GM21526 (cell line): ENCODE data around the gene ASMT.
"Not testable (repeated sequence)": the region's sequence is repeated elsewhere in the genome, so short reads cannot be mapped to it uniquely, and the experiment has no call there.

Source experiments
- ATAC-seq: cut with Tn5 transposase; IDR thresholded peaks from one replicate; pipeline ENCODE4 v1.9.1; 2021; ENCODE audit warnings: moderate library complexity; ENCODE audit not compliant: unreplicated experiment, low FRiP score

ASMT gene

GRCh38 chrX:1597345-1598020 lies 17.4 kb upstream of the ASMT start:
- no peak for ATAC-seq

- ATAC-seq: no peak
These were observed 16.6 kb upstream of the ASMT start for GRCh38 chrX:1598021-1598875.

- ATAC-seq: no peak
These were observed 15.7 kb upstream of the ASMT start for GRCh38 chrX:1598876-1599790.

- ATAC-seq: no peak
These were observed 15.0 kb upstream of the ASMT start for GRCh38 chrX:1599791-1600405.

- ATAC-seq: no peak
These were observed 14.3 kb upstream of the ASMT start for GRCh38 chrX:1600406-1601050.

- ATAC-seq: no peak
These were observed 13.7 kb upstream of the ASMT start for GRCh38 chrX:1601051-1601767.

- no peak for ATAC-seq
These were observed 13.1 kb upstream of the ASMT start for GRCh38 chrX:1601768-1602085.

GRCh38 chrX:1602299-1602698 lies 12.6 kb upstream of the ASMT start:
- ATAC-seq: no peak

GRCh38 chrX:1606496-1606895 lies 8.4 kb upstream of the ASMT start:
- no peak for ATAC-seq

- ATAC-seq: no peak
These were observed 5.5 kb upstream of the ASMT start for GRCh38 chrX:1609311-1609710.

- ATAC-seq: no peak
These were observed 5.1 kb upstream of the ASMT start for GRCh38 chrX:1609762-1610161.

- no peak for ATAC-seq
These were observed 4.7 kb upstream of the ASMT start for GRCh38 chrX:1610166-1610565.

- ATAC-seq: no peak
These were observed 4.1 kb upstream of the ASMT start for GRCh38 chrX:1610736-1611135.

- no peak for ATAC-seq
These were observed 2.1 kb upstream of the ASMT start for GRCh38 chrX:1612641-1613286.

GRCh38 chrX:1618689-1619088 lies 3.8 kb downstream of the ASMT start:
- ATAC-seq: no peak

- no peak for ATAC-seq
These were observed 8.8 kb downstream of the ASMT start for GRCh38 chrX:1623691-1624090.

GRCh38 chrX:1624158-1624860 lies 9.4 kb downstream of the ASMT start:
- not testable (repeated sequence) for ATAC-seq

GRCh38 chrX:1624861-1625215 lies 10.0 kb downstream of the ASMT start:
- ATAC-seq: not testable (repeated sequence)

GRCh38 chrX:1629244-1629643 lies 14.4 kb downstream of the ASMT start:
- no peak for ATAC-seq
